NCI-H2196 (cell line): ENCODE results near the gene CLIC6.
"Not testable (repeated sequence)": the region's sequence is repeated elsewhere in the genome, so short reads cannot be mapped to it uniquely, and the experiment has no call there.

ENCODE experiments used
- DNase-seq: peaks from one replicate; lab custom pipeline; 2025; ENCODE audit not compliant: unreplicated experiment; lab: John Stamatoyannopoulos, UW

CLIC6 gene

DNA sequence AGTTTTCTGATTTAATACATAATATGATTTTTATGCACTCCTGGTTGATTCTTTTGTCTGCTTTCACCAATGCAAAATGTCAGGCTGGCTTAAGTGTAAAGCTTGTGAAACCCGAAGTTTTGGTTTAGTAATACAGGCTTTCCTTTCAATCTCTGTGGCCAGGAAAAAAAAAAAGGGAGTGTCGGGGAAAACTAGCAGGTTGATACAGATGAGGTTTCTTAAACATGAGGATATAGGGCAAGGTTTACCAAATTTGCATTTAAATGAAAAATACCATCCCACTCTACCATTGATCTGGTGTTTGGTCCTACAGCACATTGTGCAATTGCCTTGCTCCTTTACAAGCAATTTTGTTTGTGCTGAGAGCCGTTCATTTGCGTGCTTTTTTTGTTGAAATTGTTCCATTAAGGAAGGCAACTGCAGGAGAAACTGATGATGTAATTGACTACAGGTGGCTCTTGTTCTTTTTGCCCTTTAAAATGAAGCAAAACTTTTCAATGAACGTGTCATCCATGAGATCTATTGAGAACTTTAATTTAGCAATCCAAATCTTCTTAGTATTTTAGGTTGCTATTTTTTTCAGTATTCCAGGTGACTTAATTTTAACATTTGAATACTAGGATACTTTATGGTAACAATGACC, 22.7 kb downstream of the CLIC6 start:
- DNase-seq = no peak

DNA sequence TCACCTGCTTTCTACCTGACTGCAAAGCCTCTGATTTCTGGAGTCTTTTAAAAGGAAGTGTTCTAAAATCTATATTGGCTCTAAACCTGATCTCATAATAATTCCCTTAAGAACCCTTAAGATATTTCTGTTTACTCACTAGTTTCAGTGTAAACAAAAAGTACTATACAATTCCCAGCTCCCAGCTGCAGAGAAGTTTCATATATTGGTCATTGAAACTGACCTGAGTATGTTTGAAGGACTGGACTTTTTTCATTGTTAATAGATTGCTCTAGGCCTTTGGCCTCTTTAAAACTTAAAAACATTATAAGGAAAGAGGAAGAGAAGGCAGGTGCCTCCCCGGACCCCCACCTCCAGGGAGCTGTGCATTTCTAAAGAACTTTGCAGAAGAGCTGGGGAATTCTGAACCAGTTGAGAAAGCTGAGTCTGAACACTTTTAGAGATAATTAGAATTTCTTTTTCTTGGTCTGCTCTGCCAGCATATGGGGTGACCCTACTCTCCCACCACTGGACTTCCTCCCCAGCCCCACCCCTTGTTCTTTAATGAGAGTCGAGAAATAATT, 23.7 kb downstream of the CLIC6 start:
- peak; percentile 25 for DNase-seq

DNA sequence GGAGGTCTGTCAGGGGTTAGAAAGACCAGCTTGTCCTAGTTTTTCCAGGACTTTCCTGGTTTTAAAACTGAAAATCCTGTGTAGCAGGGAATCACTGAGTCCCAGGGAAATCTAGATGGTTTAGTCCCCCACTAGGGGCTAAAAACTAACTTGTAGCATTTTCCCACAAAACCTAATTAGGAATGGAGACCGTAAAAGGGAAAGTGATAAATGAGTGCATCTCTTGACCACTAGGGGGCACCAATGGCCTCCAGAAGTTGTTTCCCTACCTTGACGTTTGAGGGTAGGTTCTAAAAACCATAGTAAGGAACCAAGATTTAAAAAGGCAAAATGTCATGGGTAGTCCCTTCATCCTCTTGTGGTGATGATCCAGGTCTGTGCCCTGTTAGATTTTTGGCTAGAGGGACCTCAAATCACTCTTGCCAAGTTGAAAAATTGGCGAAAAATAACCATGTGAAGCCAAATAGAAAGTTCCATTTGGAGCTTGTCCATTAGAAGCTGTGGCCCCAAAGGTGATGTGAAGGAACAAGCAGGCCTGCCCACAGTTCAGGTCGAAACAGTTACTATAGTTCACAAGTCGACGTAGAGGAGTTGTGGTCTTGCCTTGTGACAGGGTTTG, 24.5 kb downstream of the CLIC6 start:
- peak; percentile 77 for DNase-seq

DNA sequence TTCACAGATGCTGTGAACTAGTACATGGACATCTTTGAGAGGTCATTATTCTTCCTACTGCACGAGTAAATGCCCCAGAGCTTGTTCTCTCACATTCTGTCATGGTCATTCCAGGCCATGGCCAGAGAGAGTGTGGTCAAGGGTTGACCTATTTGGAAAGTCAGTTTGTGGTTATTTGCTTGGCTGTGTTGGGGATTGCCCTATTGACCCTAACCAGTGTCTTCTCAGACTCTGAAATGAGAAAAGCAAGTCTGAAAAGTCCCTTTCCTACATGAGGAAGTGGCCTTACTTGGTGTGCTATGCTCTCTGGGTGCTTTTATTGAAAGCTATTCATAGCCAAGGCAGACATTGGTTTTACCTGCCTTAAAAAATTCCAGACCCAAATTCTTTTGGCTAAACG, 26.6 kb downstream of the CLIC6 start:
- DNase-seq = no peak

DNA sequence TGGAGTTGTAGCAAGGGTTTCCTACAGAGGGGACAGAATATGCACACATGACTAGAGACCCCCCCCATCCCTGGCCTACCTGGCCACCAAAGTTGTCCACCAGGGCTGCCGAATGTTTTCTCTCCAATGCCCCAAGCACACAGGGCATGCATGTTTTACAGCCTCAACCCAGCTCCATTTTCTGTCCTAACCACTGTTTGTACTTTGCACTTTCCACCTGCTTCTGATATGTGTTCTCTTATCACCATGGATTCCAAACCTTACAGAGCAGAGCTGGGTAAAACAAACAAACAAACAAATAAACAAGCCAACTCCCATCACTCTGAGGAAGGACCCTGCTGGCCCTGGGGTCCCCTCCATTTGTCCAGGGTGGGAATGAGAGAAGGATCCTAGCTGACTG, 27.3 kb downstream of the CLIC6 start:
- DNase-seq = no peak

DNA sequence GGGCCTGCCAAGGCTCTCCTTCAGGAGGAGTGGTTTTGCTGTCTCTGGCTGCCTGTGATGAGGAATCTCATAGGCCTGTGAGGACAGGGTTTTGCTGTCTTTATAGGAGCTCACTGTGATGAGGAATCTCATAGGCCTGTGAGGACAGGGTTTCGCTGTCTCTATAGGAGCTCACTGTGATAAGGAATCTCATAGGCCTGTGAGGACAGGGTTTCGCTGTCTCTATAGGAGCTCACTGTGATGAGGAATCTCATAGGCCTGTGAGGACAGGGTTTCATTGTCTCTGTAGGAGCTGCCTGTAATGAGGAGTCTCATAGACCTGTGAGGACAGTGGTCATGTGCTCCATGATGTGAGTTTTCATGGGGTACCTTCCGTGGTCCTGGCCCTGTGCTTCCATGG, 29.0 kb downstream of the CLIC6 start:
- no peak for DNase-seq

DNA sequence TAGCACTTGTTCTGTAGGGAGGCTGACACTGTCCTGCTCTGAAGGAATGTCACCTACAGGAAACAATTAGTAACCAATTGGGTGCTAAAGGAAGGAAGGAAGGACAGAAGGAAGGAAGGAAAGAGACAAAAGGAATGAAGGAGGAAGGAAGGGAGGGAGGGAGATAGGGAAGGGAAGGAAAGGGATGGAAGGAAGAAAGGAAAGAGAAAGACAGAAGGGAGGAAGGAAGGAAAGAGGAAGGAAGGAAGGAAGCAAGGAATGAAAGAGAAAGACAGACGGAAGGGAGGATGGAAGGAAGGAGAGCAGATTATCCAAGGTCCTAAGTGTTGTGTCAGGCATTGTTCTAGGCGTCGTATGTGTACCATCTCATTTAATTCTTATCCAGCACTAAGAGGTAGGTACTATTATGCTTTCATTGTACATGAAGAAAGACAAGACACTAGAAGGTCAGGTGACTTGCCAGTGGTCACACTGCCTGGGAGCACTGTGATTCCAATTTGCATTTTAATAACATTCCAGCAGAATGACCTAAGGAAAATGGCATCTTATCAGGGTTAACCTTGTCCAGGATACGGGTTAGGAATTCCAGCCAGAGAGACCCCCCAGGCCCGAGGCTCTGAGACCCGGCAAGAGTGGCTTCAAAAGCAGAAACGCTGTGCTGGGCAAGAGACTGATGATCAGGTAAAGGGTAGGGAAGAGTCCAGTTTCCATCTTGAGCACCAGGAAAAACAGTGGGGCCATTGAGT, 29.6 kb downstream of the CLIC6 start:
- DNase-seq = no peak

DNA sequence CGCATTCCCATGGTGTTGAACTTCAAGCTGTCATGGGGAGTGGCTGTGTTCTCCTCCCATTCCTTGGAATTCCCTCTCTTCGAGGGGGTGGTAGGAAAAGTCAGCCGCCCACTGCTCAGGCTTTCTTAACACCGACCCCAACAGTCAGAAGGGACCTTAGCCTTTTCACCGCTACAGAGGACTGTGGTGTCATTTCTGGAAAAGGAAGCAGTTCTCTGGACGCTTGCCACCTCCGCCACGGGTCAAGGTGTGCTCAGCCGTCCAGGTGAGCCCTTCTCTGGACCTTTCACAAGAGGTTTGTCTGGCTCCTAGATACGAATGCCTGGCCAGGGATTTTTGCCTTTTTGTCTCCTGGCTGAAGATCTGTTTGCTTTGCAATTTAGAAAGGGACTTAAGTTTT, 31.8 kb downstream of the CLIC6 start:
- peak; percentile 47 for DNase-seq

DNA sequence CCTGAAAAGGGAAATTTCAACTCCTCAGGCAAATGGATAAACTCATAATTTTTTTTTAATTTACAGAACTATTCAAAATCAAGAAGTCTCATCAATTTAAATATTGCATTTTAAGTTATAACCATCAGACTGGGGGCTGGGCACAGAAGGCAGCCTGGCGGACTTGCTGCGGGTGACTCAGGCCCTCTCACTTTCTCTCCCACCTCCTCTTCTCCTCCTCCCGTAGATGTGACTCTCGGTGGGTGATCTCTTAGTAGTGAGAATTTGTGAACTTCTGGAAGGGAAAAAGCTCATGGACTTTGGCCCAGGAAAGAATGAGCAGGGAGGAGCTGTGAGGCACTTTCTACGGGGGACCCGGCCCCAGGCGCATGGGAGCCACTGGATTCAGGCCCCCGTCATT, 32.9 kb downstream of the CLIC6 start:
- no peak for DNase-seq

DNA sequence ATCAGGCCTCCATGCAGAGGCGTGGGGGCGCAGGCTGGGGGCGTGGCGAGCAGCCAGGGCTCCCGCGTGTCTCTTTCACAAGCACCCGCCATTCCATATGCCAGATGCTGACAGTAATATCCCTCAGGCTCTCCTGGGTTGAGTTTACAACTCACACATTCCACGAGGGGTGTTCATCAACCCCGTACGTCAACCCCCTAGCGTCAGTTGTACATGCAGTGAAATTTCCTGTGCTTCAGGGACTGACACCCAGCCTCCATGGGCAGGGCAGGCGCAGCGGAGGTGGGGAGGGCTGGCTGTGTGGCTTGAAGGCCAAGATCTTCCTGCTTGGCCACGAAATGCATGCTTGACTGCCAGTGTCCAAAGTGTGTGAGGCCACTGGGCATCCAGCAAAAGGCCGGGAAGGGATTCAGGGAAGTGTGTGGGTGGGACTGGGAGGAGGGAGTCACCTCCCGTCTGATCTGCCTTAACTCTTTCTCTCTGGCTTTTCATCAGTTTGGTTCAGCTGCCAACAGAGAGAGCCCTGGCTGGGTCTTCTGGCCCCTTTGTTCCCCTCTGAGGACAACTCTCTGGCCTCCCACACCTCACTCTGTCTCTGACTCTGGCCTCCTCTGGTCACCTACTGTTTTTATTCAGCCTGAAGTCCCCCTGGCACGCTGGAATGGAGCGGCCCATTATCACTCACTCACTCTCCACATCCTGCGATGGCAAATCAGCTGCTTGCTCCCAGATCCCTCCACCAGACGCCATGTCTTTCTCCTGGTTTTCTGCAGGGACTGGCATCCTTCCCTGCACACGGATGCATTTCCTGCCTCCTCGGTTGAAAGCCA, 33.8 kb downstream of the CLIC6 start:
- DNase-seq = no peak

DNA sequence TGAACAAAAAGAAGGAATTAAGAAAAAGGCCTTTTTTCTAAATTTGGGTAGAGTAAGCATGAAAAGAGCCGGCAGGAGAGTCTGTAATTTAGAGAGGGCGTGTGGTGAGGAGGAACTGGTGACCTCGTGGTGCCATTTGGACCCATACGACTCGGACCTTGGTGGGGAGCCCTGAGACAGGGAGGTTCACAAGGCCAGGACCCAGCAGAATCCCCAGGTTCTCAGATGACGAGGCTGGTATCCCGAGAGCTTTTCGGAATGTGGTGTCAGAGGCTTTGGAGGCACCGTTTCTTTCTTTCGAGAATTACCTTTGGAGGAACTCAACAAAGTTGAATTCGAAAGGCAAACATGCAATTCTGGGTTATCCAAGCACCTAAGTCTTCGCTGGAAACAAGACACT, 34.8 kb downstream of the CLIC6 start:
- DNase-seq = no peak

DNA sequence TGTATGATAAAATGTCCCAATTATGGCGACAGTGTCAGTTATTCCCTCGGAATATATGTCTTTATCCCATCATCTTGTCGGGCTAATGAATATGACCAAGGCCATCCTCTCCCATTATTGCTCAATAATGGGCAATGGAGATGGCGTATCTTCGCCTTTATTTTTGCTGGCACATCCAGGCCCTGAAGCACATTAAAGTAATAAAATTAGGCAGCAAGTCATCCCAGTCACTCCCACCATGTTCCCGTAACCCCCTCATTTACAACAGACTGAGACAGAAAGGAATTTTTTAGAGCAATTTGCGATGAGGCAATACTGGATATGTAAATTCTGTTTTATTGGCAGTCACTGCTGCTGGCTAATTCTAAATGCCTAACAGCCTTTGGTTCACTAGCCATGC, 35.3 kb downstream of the CLIC6 start:
- DNase-seq = no peak

DNA sequence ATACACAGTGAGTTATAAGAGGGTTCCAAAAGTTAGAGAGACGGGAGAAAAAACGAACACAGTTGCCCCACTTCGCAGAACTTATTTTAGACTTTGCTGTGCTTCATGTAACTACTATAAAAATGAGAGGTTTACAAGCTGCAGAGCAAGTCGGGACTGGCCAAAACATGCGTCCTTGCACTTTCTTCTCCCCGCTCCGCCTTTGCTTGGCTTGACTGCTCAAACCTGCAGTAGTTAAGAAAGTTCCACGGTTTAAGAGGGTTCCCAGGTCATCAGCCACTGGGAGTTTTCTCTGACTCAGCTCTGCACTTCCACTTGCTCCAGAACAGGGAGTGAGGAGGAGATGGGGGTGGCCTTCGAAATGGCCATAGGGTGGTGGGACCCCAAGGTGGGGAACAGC, 36.2 kb downstream of the CLIC6 start:
- DNase-seq = no peak

DNA sequence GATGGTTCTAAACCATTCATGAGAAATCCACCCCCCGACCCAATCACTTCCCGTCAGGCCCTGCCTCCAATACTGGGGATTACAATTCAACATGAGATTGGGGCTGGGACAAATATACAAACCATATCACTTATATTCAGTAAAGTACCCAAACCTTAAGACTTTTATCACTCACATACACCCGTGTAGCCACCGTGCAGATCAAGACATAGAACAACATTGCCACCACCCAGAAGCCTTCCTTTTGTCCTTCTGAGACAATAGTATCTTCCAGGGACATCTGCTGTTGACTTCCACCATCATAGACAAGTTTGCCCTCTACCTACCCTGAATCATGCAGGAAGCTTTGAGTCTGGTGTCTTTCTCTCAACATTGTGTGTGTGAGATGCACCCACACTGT, 37.5 kb downstream of the CLIC6 start:
- no peak for DNase-seq

DNA sequence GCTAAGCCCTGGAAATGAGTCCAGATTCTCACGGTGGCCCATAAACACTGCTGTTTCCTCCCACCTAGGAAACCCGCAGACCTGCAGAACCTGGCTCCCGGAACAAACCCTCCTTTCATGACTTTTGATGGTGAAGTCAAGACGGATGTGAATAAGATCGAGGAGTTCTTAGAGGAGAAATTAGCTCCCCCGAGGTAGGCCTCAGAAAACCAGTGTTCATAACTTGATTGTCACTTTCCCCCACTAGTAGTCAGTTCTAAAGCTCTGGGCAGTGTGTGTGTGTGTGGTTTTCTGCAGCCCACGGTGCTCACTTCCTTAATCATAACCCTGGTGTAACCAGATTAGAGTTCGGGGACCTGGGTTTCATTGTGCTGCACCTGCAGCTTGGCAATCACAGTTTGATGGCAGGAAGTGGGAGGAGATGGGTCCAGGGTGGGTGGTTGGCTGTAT, 39.1 kb downstream of the CLIC6 start:
- no peak for DNase-seq

DNA sequence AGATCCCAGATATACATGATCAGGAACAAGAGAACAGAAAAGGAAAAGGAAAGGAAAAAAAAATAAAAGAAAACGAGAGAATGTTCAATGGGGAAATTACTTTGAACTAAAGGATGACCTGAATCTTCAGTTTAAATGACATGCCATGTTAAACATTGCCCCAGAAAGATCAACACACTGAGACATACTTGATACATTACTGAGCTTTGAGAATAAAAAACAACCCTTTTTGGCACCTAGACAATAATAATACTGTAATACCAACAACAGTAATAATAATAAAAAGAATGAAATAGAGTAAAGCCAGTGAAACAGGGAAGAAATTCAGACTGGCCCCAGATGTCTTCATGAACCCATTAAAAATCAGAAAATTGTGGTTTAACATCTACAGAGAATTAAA, 44.8 kb downstream of the CLIC6 start:
- DNase-seq = no peak

DNA sequence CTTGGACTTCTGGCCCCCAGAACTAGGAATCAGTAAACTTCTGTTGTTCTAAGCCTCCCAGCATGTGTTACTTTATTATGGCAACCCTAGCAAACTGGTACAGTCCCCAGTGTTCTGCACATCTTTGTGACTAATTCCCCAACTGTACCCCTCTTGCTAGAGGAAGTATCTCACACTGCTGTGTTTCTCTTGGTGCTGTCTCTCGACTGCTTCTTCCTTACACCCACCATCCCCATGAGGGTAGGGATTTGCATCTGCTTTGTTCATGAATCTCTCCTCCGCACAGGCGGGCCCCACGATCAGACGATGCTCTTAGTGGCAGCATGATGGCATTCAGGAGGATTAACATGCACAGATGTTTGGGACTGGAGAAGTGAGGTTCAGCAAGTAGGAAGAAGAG, 46.7 kb downstream of the CLIC6 start:
- no peak for DNase-seq

DNA sequence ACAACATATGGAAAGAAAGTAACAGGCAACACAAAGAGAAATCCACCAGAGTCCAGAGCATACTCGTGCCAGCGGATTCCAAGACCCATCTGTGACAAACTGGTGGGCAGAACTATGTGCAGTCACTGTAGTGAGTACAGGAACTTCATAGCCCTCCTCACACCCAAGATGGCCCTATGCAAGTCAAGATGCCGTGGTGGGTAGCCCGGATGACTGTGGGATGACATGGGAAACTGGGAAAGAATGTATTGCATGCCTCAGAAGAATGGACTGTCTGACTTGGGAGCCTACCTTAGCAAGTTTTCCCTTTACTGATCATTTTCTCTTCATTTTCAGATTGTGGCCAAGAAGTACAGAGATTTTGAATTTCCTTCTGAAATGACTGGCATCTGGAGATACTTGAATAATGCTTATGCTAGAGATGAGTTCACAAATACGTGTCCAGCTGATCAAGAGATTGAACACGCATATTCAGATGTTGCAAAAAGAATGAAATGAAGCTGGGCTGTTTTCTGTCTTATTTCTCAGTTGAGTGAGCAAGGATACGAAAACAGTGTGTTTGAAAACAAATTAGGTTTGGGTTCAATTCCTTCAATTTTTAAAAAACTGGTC, 47.3 kb downstream of the CLIC6 start:
- DNase-seq = no peak

DNA sequence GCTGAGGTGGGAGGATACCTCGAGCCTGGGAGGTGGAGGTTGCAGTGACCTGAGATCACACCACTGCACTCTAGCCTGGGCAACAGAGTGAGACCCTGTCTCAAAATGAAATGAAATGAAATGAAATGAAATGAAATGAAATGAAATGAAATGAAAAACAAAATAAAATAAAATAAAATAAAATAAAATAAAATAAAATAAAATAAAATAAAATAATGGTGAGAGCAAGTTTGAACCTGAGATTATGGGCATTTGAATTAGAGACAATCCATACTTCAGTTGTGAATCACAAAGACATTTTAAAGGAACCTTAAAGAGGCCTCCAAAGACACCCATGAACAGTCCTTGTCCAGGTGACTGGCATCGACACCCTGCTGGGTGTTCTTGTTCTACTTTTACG, 49.7 kb downstream of the CLIC6 start:
- DNase-seq = not testable (repeated sequence)

DNA sequence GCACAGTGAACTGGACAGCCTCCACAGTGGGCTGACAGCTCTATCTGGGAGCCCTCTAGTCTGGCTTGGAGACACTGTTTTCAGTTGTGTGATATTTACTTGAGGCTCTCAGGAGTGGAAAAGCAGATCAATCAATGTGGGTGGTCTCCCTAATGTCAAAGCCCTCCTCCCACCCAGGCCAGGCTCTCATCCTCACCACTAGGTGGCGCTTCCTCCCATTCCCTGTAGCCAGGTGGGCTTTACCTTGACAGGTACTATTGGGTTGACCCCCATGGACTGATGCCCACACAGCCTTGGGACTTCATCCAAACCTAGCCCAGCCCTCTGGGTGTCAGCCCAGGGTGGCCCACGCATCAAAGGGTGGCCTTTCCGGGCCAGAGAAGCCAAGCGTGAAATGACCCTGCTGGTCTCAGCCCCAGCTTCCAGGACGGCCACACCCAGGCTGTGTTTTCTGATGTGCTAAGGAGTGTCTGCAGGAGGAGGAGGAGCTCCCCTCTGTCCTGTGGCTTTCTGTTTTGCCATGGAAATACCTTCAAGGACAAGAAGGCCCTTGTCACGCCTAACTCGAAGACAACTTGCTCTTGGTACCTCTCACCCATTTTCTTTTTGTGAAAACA, 54.0 kb downstream of the CLIC6 start:
- DNase-seq = no peak
